Keratinocyte (primary cell): ENCODE results near the gene NR2C1.

Experiments used
- CTCF ChIP-seq, 3 experiments: IDR thresholded peaks in 1 of 3; conservative IDR thresholded peaks in 1 of 3; optimal IDR thresholded peaks in 1 of 3; 2 replicates in 2 of 3; 3 replicates in 1 of 3; pipeline versions ENCODE3 to v1.5.1; 2011; ENCODE audit warnings: low read length in 3 of 3, mild to moderate bottlenecking in 3 of 3, moderate library complexity in 2 of 3, control low read depth in 1 of 3, inconsistent platforms in 1 of 3; ENCODE audit not compliant: insufficient read depth in 2 of 3; ENCODE audit errors: extremely low read depth in 1 of 3
- EZH2 ChIP-seq: IDR thresholded peaks from one replicate; pipeline ENCODE4 v1.6.1; 2012; ENCODE audit warnings: inconsistent platforms, mild to moderate bottlenecking, low read length, moderate library complexity

- TF ChIP-seq CTCF (optimal IDR thresholded peaks at IDR 0.05 in 1 of 3, IDR thresholded peaks at IDR 0.05 in 1 of 3, conservative IDR thresholded peaks at IDR 0.05 in 1 of 3; ENCODE audit: extremely low read depth in 1 of 3, insufficient read depth in 2 of 3, low read length in 3 of 3) (no peak), EZH2 (no peak)
These were observed 16.0 kb downstream of the NR2C1 start for GRCh38 chr12:95057424-95057823.
